Left colon (tissue), 2 donors: ENCODE results near the gene XPC. TPM values are rescaled to one million over a fixed set of nuclear protein-coding genes. Genes with fewer than 3 reads are reported as not detected.
A peak's percentile ranks its signal among the peaks of the same experiment; 100 is the strongest.

Experiments
- ATAC-seq: fragments of 200-7000 bp; cut with Tn5 transposase; one replicate; pipeline ENCODE4 v1.9.1; 2020; ENCODE audit warnings: mild to moderate bottlenecking, moderate library complexity
- DNase-seq, 2 donors: peaks; one replicate each; pipeline ENCODE4 v3.0.0-alpha.2; 2020
- intact Hi-C, 2 donors: fragments of 100-400 bp; cut with DNase I in 1 of 2; cut with micrococcal nuclease in 1 of 2; formaldehyde crosslinking; loops; one replicate each; pipeline versions ENCODE4 v1.11.2 to v1.14.0; 2022; cut with DNase I, micrococcal nuclease
- total RNA-seq, 2 donors: library from RNA; stranded (reverse); fragmentation: NEBNext Ultra II Directional; extraction: Animal tissue kit (Norgen Biotek cat#: 25700); gene quantifications; one replicate each; pipeline ENCODE4 v1.2.1, GENCODE V29; 2021
- donor health status: DM: no; HTN: no; CAD: no.
- donor health status: DM: yes; HTN: yes; CAD: no.

Gene XPC
- total RNA-seq, 2 donors from 2014 or later: 19.7 to 22.4 TPM

DNA sequence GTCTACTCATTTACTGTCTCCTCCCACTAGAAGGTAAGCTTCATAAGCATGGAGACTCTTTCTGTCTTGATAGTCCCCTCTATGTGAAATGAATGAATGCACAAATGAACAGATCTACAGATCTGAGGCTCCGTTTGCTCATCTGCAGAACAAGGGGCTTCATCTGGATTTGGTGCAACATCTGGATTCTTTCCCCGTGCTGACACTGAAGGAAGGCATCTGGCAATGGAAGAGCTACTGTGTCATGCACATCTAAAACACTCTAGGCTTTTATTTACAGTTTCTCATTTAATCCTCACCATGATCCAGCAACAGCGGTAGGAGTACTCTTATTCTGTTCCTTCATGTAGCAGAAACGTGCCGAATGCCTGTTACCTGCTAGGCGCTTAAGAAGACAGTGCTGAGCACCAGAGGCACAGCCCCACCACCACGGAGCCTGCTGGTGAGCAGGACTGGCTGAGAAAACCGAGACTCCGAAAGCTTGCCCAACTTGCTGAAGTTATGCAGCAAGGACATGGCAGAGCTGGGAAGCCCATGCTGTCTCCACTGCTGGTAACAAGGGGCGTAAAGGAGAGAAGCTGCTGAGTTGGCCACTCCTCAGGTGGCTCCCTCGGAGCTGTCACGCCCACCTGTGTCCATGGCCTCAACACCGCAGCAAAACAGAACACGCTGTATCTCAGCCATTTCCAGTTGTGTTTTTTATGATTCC, 31.3 kb upstream of the XPC start:
- intact Hi-C loops: loop anchor here in 1 of 2 donors (5.0 kb wide), 1 partner anchor 253 kb away; no protein-coding TSS in a partner anchor
- DNase-seq: no peak
- no peak for ATAC-seq

DNA sequence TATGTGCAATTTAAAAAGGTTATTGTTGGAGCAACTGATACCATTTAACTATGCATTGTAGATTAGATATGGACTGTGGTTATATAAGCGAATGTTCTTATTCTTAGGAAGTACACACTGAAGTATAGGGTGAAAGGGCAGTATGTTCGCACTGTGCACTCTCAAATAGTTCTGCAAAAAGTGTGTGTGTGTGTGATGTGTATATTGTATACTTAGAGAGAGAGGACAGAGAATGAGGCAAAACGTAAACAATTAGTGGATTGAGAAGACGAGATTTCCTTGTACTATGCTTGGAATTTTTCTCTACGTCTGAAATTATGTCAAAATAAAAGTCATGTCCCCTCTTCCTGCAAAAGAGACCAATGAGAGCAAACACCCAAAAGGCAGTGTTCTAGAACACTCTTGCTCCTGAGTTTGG, 30.6 kb upstream of the XPC start:
- ATAC-seq (peak; percentile 82), DNase-seq (no peak)
- intact Hi-C loops: loop anchor here in 1 of 2 donors (5.0 kb wide), 1 partner anchor 253 kb away; no protein-coding TSS in a partner anchor

DNA sequence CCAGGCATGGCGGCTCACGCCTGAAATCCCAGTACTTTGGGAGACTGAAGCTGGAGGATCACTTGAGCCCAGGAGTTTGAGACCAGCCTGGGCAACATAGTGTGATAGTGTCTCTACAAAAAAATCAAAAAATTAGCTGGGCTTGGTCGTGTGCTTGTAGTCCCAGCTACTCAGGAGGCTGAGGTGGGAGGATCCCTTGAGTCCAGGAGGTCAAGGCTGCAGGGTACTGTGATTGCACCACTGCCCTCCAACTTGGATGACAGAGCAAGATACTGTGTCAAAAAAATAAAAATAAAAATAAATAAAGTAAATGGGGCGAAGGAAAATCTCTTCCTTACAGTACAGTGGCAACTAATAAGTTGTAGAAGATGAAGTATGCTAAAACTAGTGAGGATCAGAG, 29.8 kb upstream of the XPC start:
- intact Hi-C loops: loop anchor here in 1 of 2 donors (5.0 kb wide), 1 partner anchor 254 kb away; no protein-coding TSS in a partner anchor
- DNase-seq (no peak), ATAC-seq (no peak)

DNA sequence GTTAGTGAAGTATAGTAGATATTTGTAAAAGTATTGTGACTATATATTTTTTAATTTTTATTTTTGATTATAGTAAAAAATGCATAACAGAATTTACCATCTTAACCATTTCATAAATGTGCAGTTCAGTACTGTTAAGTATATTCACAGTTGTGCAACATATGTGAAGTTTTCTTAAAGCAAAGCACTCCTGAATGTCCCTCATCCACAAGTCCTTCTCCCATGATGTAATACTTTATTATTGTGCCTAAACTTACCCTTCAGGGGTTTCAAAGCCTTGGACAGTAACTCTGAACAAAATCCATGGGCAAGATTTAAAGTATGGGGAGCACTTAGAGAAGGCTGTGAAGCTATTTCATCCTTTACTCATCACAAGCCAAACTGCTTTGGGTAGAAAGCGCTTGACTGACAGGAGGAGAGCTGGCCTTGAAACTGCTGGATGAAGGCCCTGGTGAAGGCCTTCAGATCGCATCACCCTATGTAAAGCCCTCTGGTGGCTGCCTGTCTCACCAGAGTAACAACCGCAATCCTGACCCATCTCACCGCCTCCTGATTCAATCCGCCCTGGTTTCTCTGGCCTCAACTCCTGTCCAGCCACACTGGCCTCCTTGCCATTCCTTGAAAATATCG, 28.3 kb upstream of the XPC start:
- ATAC-seq (no peak), DNase-seq (no peak)
- intact Hi-C loops: loop anchor here in 1 of 2 donors (5.0 kb wide), 1 partner anchor 256 kb away; no protein-coding TSS in a partner anchor

DNA sequence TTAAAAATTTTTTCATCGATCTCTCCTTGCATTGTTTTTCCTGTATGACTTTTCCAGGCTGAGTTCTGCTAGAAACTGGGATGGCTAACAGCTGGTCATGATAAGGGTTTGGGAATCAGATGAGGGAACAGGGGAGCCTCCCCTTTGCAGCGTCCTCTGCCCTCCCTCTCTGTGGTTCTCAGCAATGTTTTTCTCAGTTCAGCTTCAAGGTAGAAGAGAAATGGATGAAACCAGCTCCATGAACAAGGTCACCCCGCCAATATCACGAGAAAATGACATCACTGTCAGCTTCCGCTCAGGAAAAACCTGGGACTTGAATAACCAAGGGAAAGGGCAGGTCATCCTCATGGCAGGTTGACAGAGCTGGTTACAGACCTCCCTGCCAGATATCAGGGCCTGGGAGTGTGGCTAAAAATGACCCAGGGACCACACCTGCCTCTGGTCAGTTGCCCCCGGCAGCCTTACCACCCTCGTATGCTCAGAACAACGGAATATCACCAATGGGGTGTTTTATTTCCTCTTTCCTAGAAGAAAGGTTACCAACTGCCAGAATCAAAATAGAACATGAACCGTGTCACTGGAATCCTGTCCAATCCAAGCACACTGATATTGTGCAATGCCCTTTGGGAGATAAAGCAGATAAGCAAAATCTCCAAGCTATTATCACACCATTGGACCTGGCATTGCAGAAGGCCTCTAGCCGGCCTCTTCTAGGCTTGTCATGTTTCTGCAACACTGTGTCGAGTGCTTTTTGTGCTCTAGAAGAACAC, 26.3 kb upstream of the XPC start:
- intact Hi-C loops: loop anchor here in 1 of 2 donors (5.0 kb wide), 2 partner anchors 258 to 268 kb away; no protein-coding TSS in a partner anchor
- peak; percentile 62 for ATAC-seq
- no peak for DNase-seq

DNA sequence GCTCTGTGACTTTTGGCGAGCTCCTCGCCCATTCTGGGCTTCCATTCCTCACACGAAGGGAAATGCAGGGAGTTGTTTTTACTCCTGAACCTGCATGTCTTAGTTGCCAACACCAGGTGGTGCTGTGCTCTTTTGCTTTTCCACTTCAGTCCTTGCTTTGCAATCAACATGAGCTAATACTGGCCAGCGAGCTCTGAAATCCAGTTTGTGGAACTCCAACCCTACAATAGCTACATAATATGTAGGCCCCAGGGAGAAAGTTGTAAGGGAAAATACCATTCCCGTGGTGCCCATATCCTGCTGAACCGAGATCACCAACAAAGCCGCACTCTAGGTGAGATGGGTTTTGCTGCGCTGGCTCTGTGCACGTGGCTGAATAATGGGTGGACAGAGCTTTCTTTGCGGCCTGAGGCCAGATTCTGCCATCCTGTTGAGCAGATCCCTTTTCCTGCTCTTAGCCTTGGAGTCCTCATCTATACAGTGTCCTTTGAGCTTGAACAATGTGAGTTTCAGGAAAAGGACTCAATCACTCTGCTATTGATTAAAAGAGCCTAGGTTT, 25.2 kb upstream of the XPC start:
- DNase-seq: peak; percentile 57 to 60
- ATAC-seq: peak; percentile 71
- intact Hi-C loops: loop anchor here in 1 of 2 donors (5.0 kb wide), 1 partner anchor 269 kb away; no protein-coding TSS in a partner anchor

DNA sequence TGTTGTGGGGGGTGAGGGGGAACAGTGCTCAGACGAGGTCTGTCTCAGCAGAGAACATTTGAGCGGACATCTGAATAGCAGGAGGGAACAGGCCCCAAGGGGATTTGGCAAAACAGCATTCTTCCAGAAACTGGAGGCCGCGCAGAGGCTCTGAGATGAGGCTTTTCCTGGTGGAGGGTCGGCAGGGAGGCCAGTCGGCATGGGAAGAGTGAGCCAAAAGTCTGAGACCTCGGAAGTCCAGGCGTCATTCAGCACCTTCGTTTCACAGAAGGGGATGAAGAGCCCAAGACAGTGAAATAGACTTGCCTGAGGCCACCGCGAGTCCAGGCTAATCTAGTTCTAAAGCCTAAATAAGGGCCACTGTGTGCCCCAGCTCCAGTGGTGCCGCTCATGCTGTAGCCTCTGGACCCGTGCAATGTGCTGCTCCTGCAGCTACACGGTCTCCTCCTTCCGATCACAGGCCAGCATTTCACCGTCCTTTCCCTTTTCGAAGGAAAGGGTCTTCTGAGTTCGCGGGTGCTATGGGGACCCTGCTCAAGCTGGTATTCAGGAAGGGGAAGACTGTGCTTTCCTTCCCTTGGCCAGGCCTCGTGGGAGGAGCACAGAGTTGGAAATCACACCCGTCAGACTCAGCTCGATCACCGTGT, 24.6 kb upstream of the XPC start:
- intact Hi-C loops: loop anchor here in 1 of 2 donors (5.0 kb wide), 1 partner anchor 269 kb away; no protein-coding TSS in a partner anchor
- DNase-seq: no peak
- no peak for ATAC-seq

DNA sequence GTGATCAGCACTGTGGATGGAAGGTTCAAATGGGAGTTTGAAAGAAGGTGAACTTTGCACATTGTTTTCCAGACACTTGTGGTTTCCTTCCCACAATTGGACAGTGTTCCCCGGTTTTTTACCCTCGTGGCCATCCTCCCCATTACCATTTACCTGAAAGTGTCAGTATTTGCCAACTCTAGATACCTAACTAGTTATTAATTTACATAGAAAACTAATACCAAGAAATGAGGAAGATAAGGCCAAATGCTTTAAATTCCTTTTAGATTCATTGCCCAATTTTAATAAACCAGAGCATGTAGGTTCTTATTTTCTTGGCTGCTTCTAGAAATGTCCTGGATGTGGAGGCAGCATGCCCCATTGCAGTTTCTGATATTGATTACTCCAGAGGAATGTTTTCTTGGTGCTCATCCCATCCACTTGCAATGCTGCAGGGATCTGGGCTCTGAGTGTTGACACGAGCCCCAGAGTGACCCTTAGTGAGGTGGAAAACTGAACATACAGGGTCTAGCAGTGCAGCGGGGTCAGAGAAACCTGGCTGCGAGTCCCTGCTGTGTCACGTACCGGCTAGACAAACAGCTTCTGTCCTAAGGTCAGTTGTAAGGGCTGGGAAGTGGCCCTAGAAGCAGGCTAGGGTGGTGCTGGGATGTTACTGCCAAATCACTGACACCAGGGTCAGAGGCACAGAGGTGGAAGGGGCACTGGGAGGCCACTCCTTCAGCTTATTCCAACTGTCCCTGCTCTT, 23.7 kb upstream of the XPC start:
- intact Hi-C loops: loop anchor here in 1 of 2 donors (5.0 kb wide), 1 partner anchor 270 kb away; no protein-coding TSS in a partner anchor
- DNase-seq (no peak), ATAC-seq (peak; percentile 25)

DNA sequence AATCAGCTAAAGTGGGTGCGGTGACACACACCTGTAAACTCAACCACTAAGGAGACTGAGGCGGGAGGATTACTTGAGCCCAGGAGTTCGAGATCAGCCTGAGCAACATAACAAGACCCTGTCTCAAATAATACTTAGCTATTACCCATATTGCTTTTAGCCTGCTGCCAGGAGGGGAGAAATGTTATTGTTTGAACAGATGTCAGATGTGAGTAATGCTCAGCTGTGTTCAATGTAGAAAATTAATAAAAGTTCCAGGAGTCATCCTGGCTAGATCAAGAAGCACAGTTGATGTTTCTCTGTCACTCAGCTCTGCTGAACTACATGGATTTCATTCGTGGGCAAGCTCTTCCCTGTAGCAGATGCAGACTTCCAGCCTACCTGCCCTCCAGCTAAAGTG, 22.4 kb upstream of the XPC start:
- DNase-seq (no peak), ATAC-seq (no peak)
- intact Hi-C loops: loop anchor here in 1 of 2 donors (5.0 kb wide), 1 partner anchor 271 kb away; no protein-coding TSS in a partner anchor

DNA sequence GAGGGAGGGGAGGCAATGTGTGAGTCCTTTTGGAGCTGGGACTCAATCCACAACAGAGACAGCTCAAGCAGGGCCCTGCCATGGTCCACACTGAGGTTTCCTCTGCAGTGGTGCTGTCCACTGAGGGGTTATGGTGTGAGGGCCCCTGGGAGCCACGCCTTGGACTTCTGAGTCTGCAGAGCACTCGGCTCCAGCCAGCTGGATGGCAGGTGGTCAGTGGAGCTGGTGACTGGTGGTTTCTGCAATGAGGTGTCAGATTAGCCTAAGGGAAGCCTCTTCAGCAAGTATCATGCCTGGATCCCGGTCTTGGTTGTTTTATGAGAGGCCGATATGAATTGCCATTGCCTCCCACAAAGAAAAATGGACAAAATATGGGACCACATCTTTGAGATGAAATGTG, 21.9 kb upstream of the XPC start:
- DNase-seq: no peak
- intact Hi-C loops: loop anchor here in 1 of 2 donors (5.0 kb wide), 1 partner anchor 272 kb away; no protein-coding TSS in a partner anchor
- no peak for ATAC-seq

DNA sequence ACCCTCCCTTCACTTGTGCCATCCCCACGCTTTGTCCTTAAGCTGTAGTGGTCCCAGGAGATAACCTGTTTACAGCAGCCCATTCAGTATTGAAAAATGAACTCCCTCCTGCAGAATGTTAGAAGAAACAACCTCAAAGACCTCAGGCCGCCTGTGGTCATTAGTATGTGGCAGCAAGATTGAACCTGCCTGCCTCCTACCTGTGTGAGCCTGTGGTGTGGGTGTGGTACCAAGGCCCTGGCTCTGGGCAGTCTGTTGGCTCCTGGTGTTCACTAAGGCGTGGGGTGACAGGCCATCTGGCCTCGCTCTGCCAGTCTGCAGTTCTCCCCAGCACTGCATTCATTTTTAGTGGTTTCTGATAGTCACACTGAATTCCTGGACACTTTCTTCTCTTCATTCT, 21.2 kb upstream of the XPC start:
- DNase-seq (no peak), ATAC-seq (no peak)
- intact Hi-C loops: loop anchor here in 1 of 2 donors (5.0 kb wide), 1 partner anchor 273 kb away; no protein-coding TSS in a partner anchor

DNA sequence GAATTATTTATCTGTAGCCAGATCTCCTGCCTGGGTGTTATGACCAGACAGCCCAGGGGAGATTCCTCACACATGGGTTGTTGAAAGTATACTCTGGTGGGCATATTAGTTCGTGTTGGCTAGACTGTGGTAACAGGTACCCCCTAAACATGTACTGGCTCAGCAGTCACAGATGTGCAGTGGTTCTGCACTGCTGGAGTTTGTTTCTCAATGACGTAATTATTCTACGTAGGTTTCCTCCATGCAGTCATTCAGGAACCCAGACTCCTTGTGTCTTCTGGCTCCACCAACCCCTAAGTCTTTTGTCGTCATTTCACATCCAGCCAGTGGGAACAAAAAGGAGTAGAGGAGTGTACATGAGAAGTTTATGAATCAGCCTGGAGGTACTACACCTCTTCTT, 16.5 kb upstream of the XPC start:
- no peak for DNase-seq
- no peak for ATAC-seq
- intact Hi-C loops: no loop called here

DNA sequence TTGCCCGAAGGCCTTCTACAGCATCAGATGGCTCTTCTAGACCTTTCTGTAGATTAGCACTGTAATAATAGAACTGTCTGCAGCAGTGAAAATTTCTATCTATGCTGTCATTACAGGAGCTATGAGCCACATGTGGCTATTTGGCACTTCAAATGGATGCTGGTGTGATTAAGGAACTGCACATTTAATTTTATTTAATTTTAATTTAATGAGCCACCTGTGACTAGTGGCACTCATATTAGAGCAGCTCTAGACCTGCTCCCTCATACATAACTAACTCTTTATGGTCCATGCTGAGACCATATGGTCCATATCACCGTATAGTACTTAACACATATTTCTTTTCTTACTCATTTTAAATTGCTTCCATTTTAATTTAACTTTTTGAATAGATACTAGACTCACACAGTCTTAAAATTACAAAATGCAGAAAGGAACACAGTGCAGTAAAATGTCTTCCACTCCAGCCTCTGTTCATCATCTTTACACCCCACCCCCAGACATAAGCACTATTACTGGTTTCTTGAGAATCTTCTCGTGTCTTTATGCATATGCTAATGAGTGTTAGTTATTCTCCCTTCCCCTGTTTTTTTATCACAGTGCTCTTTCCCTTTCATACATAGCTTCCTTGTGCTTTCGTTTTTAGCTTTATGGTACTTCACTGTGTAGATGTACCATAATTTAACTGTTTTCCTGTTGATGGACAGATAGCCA, 9.8 kb upstream of the XPC start:
- DNase-seq: no peak
- intact Hi-C loops: no loop called here
- ATAC-seq: no peak

DNA sequence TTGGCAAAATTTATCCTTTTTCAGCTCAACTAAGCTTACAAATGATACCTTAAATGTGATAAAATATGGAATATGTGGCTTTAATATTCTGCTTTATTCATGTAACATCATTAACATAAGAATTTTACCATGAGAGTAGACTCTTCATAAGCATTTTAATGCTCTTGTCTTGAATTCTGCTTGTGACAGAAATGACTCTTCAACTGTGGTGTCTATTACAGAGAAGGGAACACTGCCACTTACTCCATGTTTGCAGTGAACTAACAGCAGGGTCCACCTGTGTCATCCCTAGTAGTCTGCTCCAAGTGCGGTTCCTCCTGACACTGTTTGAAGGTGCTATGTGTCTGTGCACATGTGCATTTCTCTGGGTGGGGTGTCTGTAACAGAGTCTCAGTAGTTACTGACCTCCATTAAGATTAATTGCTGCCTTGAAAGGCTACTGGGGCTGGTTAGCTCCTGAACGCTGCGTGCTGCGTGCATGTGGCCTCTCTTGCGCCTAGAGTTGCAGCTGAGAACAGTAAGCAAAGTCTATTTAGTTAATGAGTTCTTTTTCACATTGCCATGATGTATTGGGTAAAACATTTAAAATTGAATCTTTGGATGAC, 8.6 kb upstream of the XPC start:
- ATAC-seq: no peak
- intact Hi-C loops: no loop called here
- no peak for DNase-seq

DNA sequence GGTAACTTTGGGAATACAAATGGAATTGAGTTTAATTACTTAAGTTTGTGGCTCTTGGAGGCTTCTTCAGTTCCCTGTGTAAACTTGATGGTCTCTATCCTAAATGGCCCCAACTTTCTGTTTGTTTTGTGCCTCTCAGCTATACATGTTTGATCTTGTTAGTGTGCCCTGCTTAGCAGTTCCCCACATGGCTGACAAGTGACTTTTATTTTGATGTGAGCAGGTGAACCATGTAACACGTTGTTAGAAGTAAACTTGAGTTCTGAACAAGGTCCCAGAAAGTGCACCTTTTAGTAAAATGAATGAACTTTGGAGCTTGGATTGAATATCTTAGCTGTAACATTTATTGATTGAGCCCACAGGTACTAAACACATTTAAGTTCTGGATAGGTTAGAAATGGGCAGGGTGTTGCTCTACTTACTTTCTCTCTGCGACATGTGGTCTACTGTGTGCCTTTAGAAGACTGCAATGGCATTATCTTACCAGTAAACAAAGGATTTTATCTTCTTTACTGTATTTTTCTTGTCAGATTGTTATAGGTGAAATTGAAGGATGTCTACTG, 4.7 kb upstream of the XPC start:
- DNase-seq (no peak), ATAC-seq (no peak)
- intact Hi-C loops: no loop called here

DNA sequence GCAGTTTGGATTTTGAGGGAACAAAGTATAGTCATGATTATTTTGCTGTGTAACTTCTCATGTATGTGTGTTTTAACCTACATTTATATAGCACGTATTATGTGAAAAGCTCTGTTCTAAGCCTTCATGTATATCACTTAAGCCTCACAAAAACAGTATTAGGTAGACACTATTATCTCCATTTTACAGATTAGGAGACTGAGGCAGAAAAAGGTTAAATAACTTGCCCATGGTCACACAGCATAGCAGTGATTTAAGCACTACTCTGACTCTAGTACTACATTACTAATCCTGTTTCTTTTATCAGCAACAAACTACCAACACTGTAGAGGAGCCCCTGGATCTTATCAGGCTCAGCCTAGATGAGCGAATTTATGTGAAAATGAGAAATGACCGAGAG, 2.9 kb upstream of the XPC start:
- ATAC-seq (no peak), DNase-seq (no peak)
- intact Hi-C loops: no loop called here
